ENCODE results near the gene MIPOL1. TPM values are rescaled to one million over a fixed set of nuclear protein-coding genes. Genes with fewer than 3 reads are reported as not detected.
A peak's percentile ranks its signal among the peaks of the same experiment; 100 is the strongest.

Gene MIPOL1
- total and polyA plus RNA-seq, 9 of the 15 experiments (the other 6 are each of a cell fraction or from before 2014, with no cell fraction given) = 6.7 to 21.9 (median 12.4) TPM

DNA sequence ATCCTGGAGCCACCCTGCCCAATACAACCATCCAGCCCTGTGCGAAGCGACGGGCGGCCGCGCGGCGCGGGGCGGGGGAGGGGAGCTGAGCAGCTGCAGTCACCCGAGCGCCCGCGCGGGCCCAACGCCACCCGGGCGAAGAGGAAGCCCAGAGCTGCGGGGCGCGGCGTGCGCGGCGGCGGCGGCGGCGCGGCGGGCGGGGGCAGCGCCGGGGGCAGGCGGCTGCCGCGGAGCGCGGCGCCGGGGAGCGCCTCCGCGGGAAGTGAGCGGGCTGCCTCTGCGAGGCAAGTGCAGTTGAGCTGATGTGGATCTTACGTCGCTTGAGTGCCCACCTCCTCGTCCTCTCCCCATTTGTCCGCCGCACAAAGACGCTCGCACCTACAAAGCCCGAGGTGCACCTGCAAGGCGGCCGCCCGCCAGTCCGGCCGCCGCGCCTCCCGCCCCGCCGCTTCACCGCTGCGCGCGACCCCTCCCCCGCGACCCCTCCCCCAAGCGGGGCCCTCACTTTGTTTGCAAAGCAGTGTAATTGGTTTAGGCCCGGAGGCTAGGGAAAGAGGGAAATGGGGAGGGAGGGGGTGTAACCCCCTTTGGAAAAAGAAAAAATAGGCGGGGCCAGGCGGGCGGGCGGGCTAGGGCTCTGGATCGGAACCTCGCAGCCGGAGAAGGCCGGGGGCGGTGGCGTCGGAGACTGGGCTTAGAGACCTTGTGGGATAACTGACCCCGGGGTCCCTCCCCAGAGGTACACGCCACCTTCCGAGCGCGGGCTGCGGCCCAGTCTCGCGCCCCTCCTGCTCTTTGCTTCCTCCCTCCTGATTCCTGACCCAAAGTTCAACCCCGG is 397.5 kb downstream of the MIPOL1 start, which contains the start of the genes FOXA1 and TTC6 (continued):
- 0 out of 2 replicates have a peak, but pooled peaks have one; percentile 11 for TF ChIP-seq TFAP4 (CRISPR knock-in tag; IDR thresholded peaks at IDR 0.05; ENCODE audit: borderline replicate concordance)
- no peak for TF ChIP-seq MTA1 (IDR thresholded peaks at IDR 0.05; ENCODE audit: borderline replicate concordance)
- 0 out of 2 replicates have a peak, but pooled peaks have one; percentile 32 for TF ChIP-seq RB1 (IDR thresholded peaks at IDR 0.05; ENCODE audit: low read depth)
- no peak for TF ChIP-seq BCOR (IDR thresholded peaks at IDR 0.05)
- TF ChIP-seq CCAR2 (IDR thresholded peaks at IDR 0.05; ENCODE audit: low read depth, low read length) = no peak
- no peak for TF ChIP-seq XRCC3 (IDR thresholded peaks at IDR 0.05)
- no peak for TF ChIP-seq SRF (CRISPR knock-in tag; IDR thresholded peaks at IDR 0.05)
- no peak for TF ChIP-seq BCL6 (CRISPR knock-in tag; IDR thresholded peaks at IDR 0.05)
- no peak for TF ChIP-seq THRAP3 (IDR thresholded peaks at IDR 0.05; ENCODE audit: borderline replicate concordance)
- TF ChIP-seq, protein P1, sequence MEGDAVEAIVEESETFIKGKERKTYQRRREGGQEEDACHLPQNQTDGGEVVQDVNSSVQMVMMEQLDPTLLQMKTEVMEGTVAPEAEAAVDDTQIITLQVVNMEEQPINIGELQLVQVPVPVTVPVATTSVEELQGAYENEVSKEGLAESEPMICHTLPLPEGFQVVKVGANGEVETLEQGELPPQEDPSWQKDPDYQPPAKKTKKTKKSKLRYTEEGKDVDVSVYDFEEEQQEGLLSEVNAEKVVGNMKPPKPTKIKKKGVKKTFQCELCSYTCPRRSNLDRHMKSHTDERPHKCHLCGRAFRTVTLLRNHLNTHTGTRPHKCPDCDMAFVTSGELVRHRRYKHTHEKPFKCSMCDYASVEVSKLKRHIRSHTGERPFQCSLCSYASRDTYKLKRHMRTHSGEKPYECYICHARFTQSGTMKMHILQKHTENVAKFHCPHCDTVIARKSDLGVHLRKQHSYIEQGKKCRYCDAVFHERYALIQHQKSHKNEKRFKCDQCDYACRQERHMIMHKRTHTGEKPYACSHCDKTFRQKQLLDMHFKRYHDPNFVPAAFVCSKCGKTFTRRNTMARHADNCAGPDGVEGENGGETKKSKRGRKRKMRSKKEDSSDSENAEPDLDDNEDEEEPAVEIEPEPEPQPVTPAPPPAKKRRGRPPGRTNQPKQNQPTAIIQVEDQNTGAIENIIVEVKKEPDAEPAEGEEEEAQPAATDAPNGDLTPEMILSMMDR (IDR thresholded peaks at IDR 0.05 in 2 of 3, conservative IDR thresholded peaks at IDR 0.05 in 1 of 3; ENCODE audit: insufficient read depth in 2 of 3, low read depth in 1 of 3, low read length in 3 of 3) = no peak
- peak; percentile 14 for TF ChIP-seq TAF1 (IDR thresholded peaks at IDR 0.05; ENCODE audit: control insufficient read depth, extremely low read depth, insufficient read depth, low read length, severe bottlenecking)
- no peak for TF ChIP-seq FOXK1 (CRISPR knock-in tag; IDR thresholded peaks at IDR 0.05; ENCODE audit: borderline replicate concordance)
- no peak for TF ChIP-seq ZZZ3 (IDR thresholded peaks at IDR 0.05)
- TF ChIP-seq PML (IDR thresholded peaks at IDR 0.05; ENCODE audit: low read length) = no peak
- TF ChIP-seq ZBTB7A (IDR thresholded peaks at IDR 0.05; ENCODE audit: borderline replicate concordance, control insufficient read depth, low read depth, low read length) = peak; percentile 63; the same call in 1 of the 2 replicates
- TF ChIP-seq, protein P2, sequence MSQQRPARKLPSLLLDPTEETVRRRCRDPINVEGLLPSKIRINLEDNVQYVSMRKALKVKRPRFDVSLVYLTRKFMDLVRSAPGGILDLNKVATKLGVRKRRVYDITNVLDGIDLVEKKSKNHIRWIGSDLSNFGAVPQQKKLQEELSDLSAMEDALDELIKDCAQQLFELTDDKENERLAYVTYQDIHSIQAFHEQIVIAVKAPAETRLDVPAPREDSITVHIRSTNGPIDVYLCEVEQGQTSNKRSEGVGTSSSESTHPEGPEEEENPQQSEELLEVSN (IDR thresholded peaks at IDR 0.05; ENCODE audit: borderline replicate concordance in 1 of 2, extremely low read depth in 1 of 2, insufficient read depth in 1 of 2, insufficient read length in 1 of 2, low read depth in 1 of 2, low read length in 1 of 2, poor library complexity in 1 of 2, severe bottlenecking in 1 of 2) = peak in 1 of 2 experiments; percentile 44
- TF ChIP-seq SREBF1 (IDR thresholded peaks at IDR 0.05; ENCODE audit: borderline replicate concordance, low read depth, low read length) = no peak
- TF ChIP-seq ZNF174 (CRISPR knock-in tag; IDR thresholded peaks at IDR 0.05) = no peak
- peak; percentile 59 for TF ChIP-seq BHLHE40 (IDR thresholded peaks at IDR 0.05; ENCODE audit: low read length)
- TF ChIP-seq TCF15 (CRISPR knock-in tag; IDR thresholded peaks at IDR 0.05) = no peak
- TF ChIP-seq, protein P3, sequence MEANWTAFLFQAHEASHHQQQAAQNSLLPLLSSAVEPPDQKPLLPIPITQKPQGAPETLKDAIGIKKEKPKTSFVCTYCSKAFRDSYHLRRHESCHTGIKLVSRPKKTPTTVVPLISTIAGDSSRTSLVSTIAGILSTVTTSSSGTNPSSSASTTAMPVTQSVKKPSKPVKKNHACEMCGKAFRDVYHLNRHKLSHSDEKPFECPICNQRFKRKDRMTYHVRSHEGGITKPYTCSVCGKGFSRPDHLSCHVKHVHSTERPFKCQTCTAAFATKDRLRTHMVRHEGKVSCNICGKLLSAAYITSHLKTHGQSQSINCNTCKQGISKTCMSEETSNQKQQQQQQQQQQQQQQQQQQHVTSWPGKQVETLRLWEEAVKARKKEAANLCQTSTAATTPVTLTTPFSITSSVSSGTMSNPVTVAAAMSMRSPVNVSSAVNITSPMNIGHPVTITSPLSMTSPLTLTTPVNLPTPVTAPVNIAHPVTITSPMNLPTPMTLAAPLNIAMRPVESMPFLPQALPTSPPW (CRISPR knock-in tag; IDR thresholded peaks at IDR 0.05) = peak; percentile 53
- no peak for TF ChIP-seq ZNF134 (CRISPR knock-in tag; conservative IDR thresholded peaks at IDR 0.05)

All from K562 (cell line).